WTC11 (cell line): ENCODE results near the gene ZGPAT. TPM values are rescaled to one million over a fixed set of nuclear protein-coding genes. Genes with fewer than 3 reads are reported as not detected.
A peak's percentile ranks its signal among the peaks of the same experiment; 100 is the strongest.

Experiments
- ATAC-seq: fragments of 200-7000 bp; cut with Tn5 transposase; 2 replicates; pipeline ENCODE4 v1.10.0; 2021; ENCODE audit warnings: mild to moderate bottlenecking, moderate library complexity
- CTCF ChIA-PET: fragments of 300-600 bp; sonication (Branson Sonifier 250); formaldehyde crosslinking; loops from one replicate; lab custom pipeline; 2021; ENCODE audit warnings: antibody characterized with exemption; lab: Charles Lee
- POLR2A ChIA-PET: fragments of 350-600 bp; sonication (Branson Sonifier 250); formaldehyde crosslinking; loops from one replicate; lab custom pipeline; 2021; ENCODE audit warnings: antibody characterized with exemption; lab: Charles Lee
- DNase-seq: peaks from one replicate; pipeline ENCODE4 v3.0.0; 2021; ENCODE audit warnings: low spot score
- H3K27ac Mint-ChIP-seq: 2 replicates; pipeline ENCODE4 v1.8.0; 2021; ENCODE audit warnings: mixed read lengths
- H3K27me3 Mint-ChIP-seq: 2 replicates; pipeline ENCODE4 v1.8.0; 2021; ENCODE audit warnings: low read depth, mild to moderate bottlenecking, moderate library complexity, mixed read lengths
- H3K36me3 Mint-ChIP-seq: 2 replicates; pipeline ENCODE4 v1.8.0; 2021; ENCODE audit warnings: mixed read lengths
- H3K4me1 Mint-ChIP-seq: 2 replicates; pipeline ENCODE4 v1.8.0; 2022; ENCODE audit warnings: mixed read lengths
- H3K4me3 Mint-ChIP-seq: 2 replicates; pipeline ENCODE4 v1.8.0; 2021; ENCODE audit warnings: mild to moderate bottlenecking, moderate library complexity, mixed read lengths
- H3K9me3 Mint-ChIP-seq: 2 replicates; pipeline ENCODE4 v1.8.0; 2021; ENCODE audit warnings: mixed read lengths
- ATF1 ChIP-seq: sonication (generic); formaldehyde crosslinking; IDR thresholded peaks from 2 replicates; pipeline ENCODE4 v1.8.1; 2023; ENCODE audit warnings: mild to moderate bottlenecking, moderate library complexity, missing genetic modification reagents
- CBFB ChIP-seq: sonication (generic); formaldehyde crosslinking; IDR thresholded peaks from 2 replicates; pipeline ENCODE4 v1.8.1; 2022; ENCODE audit warnings: mild to moderate bottlenecking, low read depth, missing genetic modification reagents
- EMX1 ChIP-seq: fragments of 250-450 bp; sonication (Bioruptor Pico); IDR thresholded peaks from 2 replicates; pipeline ENCODE4 v1.8.0; 2021; ENCODE audit warnings: mild to moderate bottlenecking
- HMGA2 ChIP-seq: fragments of 250-450 bp; sonication (Bioruptor Pico); IDR thresholded peaks from 2 replicates; pipeline ENCODE4 v1.4.0; 2021; ENCODE audit warnings: mild to moderate bottlenecking, moderate library complexity
- JUN ChIP-seq: sonication (generic); formaldehyde crosslinking; IDR thresholded peaks from 2 replicates; pipeline ENCODE4 v1.8.0; 2023; ENCODE audit warnings: mild to moderate bottlenecking, missing genetic modification reagents
- NFATC4 ChIP-seq: fragments of 250-450 bp; sonication (Bioruptor Pico); IDR thresholded peaks from 2 replicates; pipeline ENCODE4 v1.9.0; 2021; ENCODE audit warnings: mild to moderate bottlenecking
- NR2C2 ChIP-seq: sonication (generic); formaldehyde crosslinking; IDR thresholded peaks from 2 replicates; pipeline ENCODE4 v1.8.0; 2022; ENCODE audit warnings: mild to moderate bottlenecking, missing genetic modification reagents
- NR3C1 ChIP-seq: sonication (generic); formaldehyde crosslinking; conservative IDR thresholded peaks from 2 replicates; pipeline ENCODE4 v1.8.1; 2023; ENCODE audit warnings: low read depth, mild to moderate bottlenecking, missing genetic modification reagents
- PRRX2 ChIP-seq: fragments of 250-450 bp; sonication (Bioruptor Pico); IDR thresholded peaks from 2 replicates; pipeline ENCODE4 v1.8.0; 2021; ENCODE audit warnings: mild to moderate bottlenecking
- RELA ChIP-seq: sonication (generic); formaldehyde crosslinking; IDR thresholded peaks from 2 replicates; pipeline ENCODE4 v1.8.1; 2022; ENCODE audit warnings: missing genetic modification reagents, mild to moderate bottlenecking, borderline replicate concordance
- RORB ChIP-seq: fragments of 250-450 bp; sonication (Bioruptor Pico); IDR thresholded peaks from 2 replicates; pipeline ENCODE4 v1.9.0; 2021; ENCODE audit warnings: mild to moderate bottlenecking
- TP53 ChIP-seq: sonication (generic); formaldehyde crosslinking; IDR thresholded peaks from 2 replicates; pipeline ENCODE4 v1.8.1; 2023; ENCODE audit warnings: mild to moderate bottlenecking, missing genetic modification reagents
- ZBTB21 ChIP-seq: sonication (generic); formaldehyde crosslinking; IDR thresholded peaks from 2 replicates; pipeline ENCODE4 v1.8.1; 2023; ENCODE audit warnings: mild to moderate bottlenecking, missing genetic modification reagents, borderline replicate concordance
- ZNF121 ChIP-seq: sonication (generic); formaldehyde crosslinking; IDR thresholded peaks from 2 replicates; pipeline ENCODE4 v1.8.0; 2023; ENCODE audit warnings: missing genetic modification reagents
- ZNF219 ChIP-seq: sonication (generic); formaldehyde crosslinking; IDR thresholded peaks from 2 replicates; pipeline ENCODE4 v1.8.0; 2023; ENCODE audit warnings: missing genetic modification reagents, mild to moderate bottlenecking, borderline replicate concordance
- total RNA-seq: library from RNA; stranded (reverse); gene quantifications from 3 replicates; pipeline ENCODE4 v1.2.3, GENCODE V29; 2021
- TF ChIP-seq, protein P1 (sequence below): sonication (generic); formaldehyde crosslinking; IDR thresholded peaks from 2 replicates; pipeline ENCODE4 v1.8.1; 2022; ENCODE audit warnings: mild to moderate bottlenecking, moderate library complexity, missing genetic modification reagents
- TF ChIP-seq, protein P2 (sequence below): sonication (generic); formaldehyde crosslinking; IDR thresholded peaks from 2 replicates; pipeline ENCODE4 v1.8.1; 2022; ENCODE audit warnings: mild to moderate bottlenecking, missing genetic modification reagents, moderate library complexity, borderline replicate concordance
- TF ChIP-seq, protein P3 (sequence below): sonication (generic); formaldehyde crosslinking; IDR thresholded peaks from 2 replicates; pipeline ENCODE4 v1.8.0; 2022; ENCODE audit warnings: mild to moderate bottlenecking, missing genetic modification reagents

Gene ZGPAT
- total RNA-seq, 1 experiment from 2014 or later: 28.3 TPM

DNA sequence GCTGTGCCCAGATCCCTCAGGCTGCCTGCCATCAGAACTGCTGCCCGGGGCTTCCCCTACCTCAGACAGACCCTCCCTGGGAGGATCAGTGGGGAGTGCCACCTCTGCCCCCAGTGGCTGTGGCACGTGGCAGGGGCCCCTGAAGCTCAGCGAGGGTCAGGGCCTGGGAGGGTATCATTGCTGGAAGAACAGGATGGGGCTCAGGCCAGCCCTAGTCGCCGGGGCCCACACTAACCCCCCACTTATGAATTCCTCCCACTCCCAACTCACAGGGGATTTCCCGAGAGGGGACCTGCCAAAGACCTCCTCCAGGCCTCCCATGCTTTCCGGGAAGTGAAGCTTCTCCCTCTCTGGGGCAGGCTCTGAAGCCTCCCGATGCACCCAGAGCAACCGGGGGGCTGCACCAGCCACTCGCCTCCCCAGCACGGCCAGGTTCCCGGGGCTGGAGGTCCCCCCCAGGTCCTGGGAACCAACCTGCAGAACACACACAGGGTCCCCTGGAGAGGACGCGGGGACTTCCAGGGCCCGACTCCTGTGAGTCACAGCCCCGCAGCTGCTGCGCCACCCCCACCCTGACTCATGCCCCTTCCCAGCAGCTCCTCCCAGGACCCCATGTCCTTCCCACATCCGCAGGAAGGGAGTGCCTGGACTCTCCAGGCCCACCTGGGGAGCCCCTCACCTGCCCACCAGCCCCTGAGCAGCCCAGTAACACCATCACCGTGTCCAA, 8.9 kb upstream of the ZGPAT start:
- TF ChIP-seq ZNF121 (CRISPR knock-in tag): no peak
- TF ChIP-seq, protein P1, sequence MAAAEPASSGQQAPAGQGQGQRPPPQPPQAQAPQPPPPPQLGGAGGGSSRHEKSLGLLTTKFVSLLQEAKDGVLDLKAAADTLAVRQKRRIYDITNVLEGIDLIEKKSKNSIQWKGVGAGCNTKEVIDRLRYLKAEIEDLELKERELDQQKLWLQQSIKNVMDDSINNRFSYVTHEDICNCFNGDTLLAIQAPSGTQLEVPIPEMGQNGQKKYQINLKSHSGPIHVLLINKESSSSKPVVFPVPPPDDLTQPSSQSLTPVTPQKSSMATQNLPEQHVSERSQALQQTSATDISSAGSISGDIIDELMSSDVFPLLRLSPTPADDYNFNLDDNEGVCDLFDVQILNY (CRISPR knock-in tag): no peak
- TF ChIP-seq NR3C1 (CRISPR knock-in tag): no peak
- TF ChIP-seq, protein P2, sequence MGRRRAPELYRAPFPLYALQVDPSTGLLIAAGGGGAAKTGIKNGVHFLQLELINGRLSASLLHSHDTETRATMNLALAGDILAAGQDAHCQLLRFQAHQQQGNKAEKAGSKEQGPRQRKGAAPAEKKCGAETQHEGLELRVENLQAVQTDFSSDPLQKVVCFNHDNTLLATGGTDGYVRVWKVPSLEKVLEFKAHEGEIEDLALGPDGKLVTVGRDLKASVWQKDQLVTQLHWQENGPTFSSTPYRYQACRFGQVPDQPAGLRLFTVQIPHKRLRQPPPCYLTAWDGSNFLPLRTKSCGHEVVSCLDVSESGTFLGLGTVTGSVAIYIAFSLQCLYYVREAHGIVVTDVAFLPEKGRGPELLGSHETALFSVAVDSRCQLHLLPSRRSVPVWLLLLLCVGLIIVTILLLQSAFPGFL (CRISPR knock-in tag): no peak
- TF ChIP-seq ATF1: no peak
- TF ChIP-seq RELA (CRISPR knock-in tag): no peak
- TF ChIP-seq, protein P3, sequence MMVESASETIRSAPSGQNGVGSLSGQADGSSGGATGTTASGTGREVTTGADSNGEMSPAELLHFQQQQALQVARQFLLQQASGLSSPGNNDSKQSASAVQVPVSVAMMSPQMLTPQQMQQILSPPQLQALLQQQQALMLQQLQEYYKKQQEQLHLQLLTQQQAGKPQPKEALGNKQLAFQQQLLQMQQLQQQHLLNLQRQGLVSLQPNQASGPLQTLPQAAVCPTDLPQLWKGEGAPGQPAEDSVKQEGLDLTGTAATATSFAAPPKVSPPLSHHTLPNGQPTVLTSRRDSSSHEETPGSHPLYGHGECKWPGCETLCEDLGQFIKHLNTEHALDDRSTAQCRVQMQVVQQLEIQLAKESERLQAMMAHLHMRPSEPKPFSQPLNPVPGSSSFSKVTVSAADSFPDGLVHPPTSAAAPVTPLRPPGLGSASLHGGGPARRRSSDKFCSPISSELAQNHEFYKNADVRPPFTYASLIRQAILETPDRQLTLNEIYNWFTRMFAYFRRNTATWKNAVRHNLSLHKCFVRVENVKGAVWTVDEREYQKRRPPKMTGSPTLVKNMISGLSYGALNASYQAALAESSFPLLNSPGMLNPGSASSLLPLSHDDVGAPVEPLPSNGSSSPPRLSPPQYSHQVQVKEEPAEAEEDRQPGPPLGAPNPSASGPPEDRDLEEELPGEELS: no peak
- TF ChIP-seq JUN (CRISPR knock-in tag): no peak
- CTCF ChIA-PET: interaction anchor here (1.3 to 3.4 kb wide), 3 partner anchors 57 to 161 kb away, joined by 3 to 19 read pairs (median 14); partner anchors contain the start of genes PTK6 and SRMS
- H3K4me1 Mint-ChIP-seq: peaks cover 7% of the 10 kb centered on the region
- no peaks in the 10 kb centered on the region for H3K9me3 Mint-ChIP-seq
- ATAC-seq (no peak), DNase-seq (no peak)
- H3K27ac Mint-ChIP-seq: no peak overlapping the region
- H3K36me3 Mint-ChIP-seq: peaks cover 3% of the 10 kb centered on the region
- no peak overlapping the region for H3K4me3 Mint-ChIP-seq
- no peaks in the 10 kb centered on the region for H3K27me3 Mint-ChIP-seq
- POLR2A ChIA-PET: interaction anchor here (0.8 kb wide), 1 partner anchor 43 kb away, joined by 3 read pairs; no protein-coding TSS in a partner anchor

DNA sequence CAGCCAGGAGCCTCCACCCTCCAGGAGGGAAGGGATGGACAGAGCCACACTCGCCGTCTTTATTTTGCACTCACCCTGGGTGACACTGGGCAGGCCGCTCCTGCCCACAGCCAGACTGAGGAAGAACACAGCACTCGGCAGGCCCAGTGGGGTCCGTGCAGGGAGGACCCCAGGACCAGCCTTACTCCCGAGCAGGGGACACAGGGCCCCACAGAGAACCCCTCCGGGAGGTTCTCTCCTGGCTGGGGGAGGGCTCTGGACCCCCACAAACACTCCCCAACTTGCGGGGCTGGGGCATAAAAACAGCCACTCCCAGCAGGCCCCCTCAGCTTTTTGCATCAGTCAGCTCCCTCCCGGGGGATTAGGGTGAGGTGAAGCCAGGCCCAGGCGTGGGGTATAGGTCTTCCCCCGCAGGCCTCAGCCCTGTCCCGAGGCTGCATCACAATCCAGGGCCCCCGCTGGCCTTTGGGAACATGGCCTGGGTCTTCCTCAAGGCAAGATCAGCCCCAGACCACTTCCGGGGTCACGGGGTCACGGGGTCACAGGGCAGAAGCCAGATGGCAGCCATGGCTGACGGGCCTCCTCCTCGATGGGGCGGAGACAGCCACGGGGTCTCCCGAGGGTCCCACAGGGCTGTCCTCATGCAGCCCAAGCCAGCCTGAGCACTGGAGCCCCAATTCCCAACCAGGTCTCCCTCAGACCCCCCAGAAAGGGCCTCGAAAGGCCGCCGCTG, 8.2 kb upstream of the ZGPAT start:
- H3K36me3 Mint-ChIP-seq: no peaks in the 10 kb centered on the region
- 0 out of 2 replicates have a peak overlapping the region, but pooled peaks have one; percentile 57 for H3K27ac Mint-ChIP-seq
- DNase-seq: no peak
- TF ChIP-seq NR2C2: peak; percentile 74
- TF ChIP-seq ZNF219 (CRISPR knock-in tag): no peak
- TF ChIP-seq NFATC4 (CRISPR knock-in tag): no peak
- TF ChIP-seq ZNF121 (CRISPR knock-in tag): no peak
- no peaks in the 10 kb centered on the region for H3K27me3 Mint-ChIP-seq
- no peak overlapping the region for H3K4me3 Mint-ChIP-seq
- ChIA-PET CTCF (no interaction called here), POLR2A (no interaction called here)
- H3K9me3 Mint-ChIP-seq: no peaks in the 10 kb centered on the region
- H3K4me1 Mint-ChIP-seq: peaks cover 7% of the 10 kb centered on the region
- no peak for ATAC-seq

DNA sequence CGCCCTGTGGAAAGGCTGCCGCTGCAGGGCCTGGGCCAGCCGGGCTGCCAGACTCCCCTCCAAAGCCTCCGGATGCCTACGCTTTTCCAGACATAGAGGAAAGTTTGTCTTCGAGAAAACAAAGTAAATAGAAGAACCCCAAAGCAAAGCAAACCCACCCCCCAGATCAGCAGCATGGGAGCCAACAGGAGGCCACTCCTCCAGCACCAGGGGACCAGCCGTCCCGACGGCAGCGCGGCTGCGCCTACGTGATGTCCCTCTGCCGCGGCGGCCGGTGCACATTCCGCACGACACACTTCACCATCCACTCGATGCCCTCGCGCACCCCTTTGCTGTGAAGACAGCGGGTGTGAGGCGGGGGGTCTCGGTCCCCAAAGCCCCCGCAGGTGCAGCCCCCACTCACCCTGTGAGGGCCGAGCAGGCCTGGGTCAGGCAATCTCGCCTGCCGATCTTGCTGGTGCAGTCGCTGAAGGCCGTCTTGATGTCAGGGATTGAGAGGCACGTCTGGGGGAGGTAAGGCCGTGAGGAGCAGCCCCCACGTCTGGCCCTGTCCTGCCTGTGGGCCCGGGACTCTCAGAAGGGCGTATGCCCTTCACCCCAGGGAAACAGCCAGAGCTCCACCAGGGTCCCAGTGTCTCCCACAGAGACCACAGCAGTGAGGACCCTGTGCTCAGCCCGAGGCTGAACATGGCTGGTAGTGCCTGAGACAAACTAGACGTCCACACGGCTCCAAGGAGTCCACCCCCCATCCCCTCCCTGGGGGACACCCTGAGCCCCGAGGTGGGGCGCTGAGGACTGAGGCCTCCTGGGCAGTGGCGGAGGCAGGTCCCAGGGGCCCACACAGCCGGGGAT, 7.4 kb upstream of the ZGPAT start:
- DNase-seq (no peak), ATAC-seq (no peak)
- Mint-ChIP-seq H3K27ac (peak overlapping the region; percentile 23; the same call in 1 of the 2 replicates), H3K4me3 (no peak overlapping the region)
- ChIA-PET POLR2A (no interaction called here), CTCF (no interaction called here)
- TF ChIP-seq ZBTB21 (no peak), PRRX2 (no peak), EMX1 (CRISPR knock-in tag) (no peak), RORB (CRISPR knock-in tag) (no peak), TP53 (CRISPR knock-in tag) (no peak), HMGA2 (CRISPR knock-in tag) (no peak), CBFB (no peak)
- TF ChIP-seq, all 79 proteins: peak for 0
- peaks cover 7% of the 10 kb centered on the region for H3K4me1 Mint-ChIP-seq
- H3K9me3 Mint-ChIP-seq: no peaks in the 10 kb centered on the region
- H3K36me3 Mint-ChIP-seq: peaks cover 7% of the 10 kb centered on the region
- H3K27me3 Mint-ChIP-seq: no peaks in the 10 kb centered on the region
